ENCODE measurements around the gene REEP5. TPM values are rescaled to one million over a fixed set of nuclear protein-coding genes. Genes with fewer than 3 reads are reported as not detected.

Gene REEP5
- total RNA-seq, 1 donor from 2014 or later, result 25.8 TPM

DNA sequence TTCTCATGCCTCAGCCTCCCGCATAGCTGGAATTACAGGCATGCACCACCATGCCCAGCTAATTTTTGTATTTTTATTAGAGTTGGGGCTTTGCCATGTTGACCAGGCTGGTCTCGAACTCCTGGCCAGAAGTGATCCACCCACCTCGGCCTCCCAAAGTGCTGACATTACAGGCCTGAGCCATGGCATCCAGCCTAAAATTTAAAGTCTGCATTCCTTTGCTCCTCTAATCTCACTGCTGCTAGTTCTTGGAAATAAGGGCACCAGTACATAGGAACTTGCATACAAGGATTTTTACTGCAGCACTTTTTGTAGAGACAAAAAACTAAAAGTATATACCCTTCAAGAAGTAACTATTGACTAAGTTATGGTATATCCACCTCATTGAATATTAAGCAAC lies 34.6 kb upstream of the REEP5 start:
- peaks cover 13% of the 10 kb centered on the region for H3K4me1 Mint-ChIP-seq
- H3K9me3 Mint-ChIP-seq, result peaks cover 2% of the 10 kb centered on the region
- H3K27ac Mint-ChIP-seq (ENCODE audit: unreplicated experiment), result no peak overlapping the region
- H3K27me3 Mint-ChIP-seq (ENCODE audit: low read depth), result no peaks in the 10 kb centered on the region
- no peak for DNase-seq (ENCODE audit: low read depth, low spot score)
- H3K36me3 Mint-ChIP-seq (ENCODE audit: low read depth), result no peaks in the 10 kb centered on the region
- TF ChIP-seq CTCF (conservative IDR thresholded peaks at IDR 0.05), result no peak
- no peak overlapping the region for H3K4me3 Mint-ChIP-seq

DNA sequence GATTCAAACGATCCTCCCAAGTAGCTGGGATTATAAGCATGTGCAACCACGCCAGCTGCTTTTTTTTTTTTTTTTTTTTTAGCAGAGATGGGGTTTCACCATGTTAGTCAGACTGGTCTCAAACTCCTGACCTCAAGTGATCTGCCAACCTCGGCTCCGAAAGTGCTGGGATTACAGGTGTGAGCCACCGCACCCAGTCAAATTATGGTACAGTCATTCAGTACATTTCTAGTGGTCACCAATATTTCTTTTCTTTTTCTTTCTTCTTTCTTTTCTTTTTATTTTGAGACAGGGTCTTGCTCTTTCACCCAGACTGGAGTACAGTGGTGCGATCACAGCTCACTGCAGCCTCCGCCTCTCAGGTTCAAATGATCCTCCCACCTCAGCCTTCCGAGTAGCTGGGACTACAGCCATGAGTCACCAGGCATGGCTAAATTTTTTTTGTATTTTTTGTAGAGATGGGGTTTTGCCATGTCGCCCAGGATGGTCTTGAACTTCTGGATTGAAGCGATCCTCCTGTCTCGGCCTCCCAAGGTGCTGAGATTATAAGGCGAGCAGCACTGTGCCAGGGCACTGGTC lies 29.2 kb upstream of the REEP5 start:
- Mint-ChIP-seq H3K36me3 (ENCODE audit: low read depth) (no peaks in the 10 kb centered on the region), H3K27ac (ENCODE audit: unreplicated experiment) (no peak overlapping the region), H3K27me3 (ENCODE audit: low read depth) (no peaks in the 10 kb centered on the region)

DNA sequence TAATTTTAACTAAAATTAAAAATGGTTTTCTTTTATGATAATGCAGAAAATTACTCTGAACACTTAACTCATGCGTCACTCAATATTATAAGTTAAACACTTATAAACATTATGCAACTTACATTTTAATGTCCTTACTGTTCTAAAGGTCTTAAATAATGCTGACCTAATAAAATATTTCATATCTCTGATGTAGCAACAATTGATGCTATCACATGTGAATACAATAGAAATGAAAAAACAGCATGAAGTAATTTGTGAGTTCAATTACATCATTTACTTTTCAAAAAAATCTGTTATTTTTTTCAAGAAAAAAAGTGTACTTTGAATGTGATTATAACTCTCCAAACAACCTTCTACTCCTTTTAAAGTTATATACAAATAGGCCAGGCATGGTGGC lies 26.4 kb upstream of the REEP5 start:
- no peaks in the 10 kb centered on the region for H3K4me1 Mint-ChIP-seq
- DNase-seq (ENCODE audit: low read depth, low spot score), result no peak
- no peak overlapping the region for H3K4me3 Mint-ChIP-seq
- H3K27me3 Mint-ChIP-seq (ENCODE audit: low read depth), result peaks cover 2% of the 10 kb centered on the region
- TF ChIP-seq CTCF (conservative IDR thresholded peaks at IDR 0.05), result no peak
- H3K9me3 Mint-ChIP-seq, result peaks cover 4% of the 10 kb centered on the region
- no peaks in the 10 kb centered on the region for H3K36me3 Mint-ChIP-seq (ENCODE audit: low read depth)
- H3K27ac Mint-ChIP-seq (ENCODE audit: unreplicated experiment), result no peak overlapping the region

More for the DNA sequence above, 29.2 kb upstream of the REEP5 start:
- H3K9me3 Mint-ChIP-seq, result peaks cover 5% of the 10 kb centered on the region
- no peak for DNase-seq (ENCODE audit: low read depth, low spot score)
- no peak overlapping the region for H3K4me3 Mint-ChIP-seq
- H3K4me1 Mint-ChIP-seq, result no peaks in the 10 kb centered on the region
- TF ChIP-seq CTCF (conservative IDR thresholded peaks at IDR 0.05), result no peak

- Mint-ChIP-seq H3K4me1 (no peaks in the 10 kb centered on the region), H3K4me3 (no peak overlapping the region), H3K27ac (ENCODE audit: unreplicated experiment) (no peak overlapping the region), H3K9me3 (no peaks in the 10 kb centered on the region), H3K36me3 (ENCODE audit: low read depth) (no peaks in the 10 kb centered on the region), H3K27me3 (ENCODE audit: low read depth) (no peaks in the 10 kb centered on the region)
- no peak for DNase-seq (ENCODE audit: low read depth, low spot score)
- TF ChIP-seq CTCF (conservative IDR thresholded peaks at IDR 0.05), result no peak
Observed at GRCh38 chr5:112940670-112941069, 18.6 kb upstream of the REEP5 start.

DNA sequence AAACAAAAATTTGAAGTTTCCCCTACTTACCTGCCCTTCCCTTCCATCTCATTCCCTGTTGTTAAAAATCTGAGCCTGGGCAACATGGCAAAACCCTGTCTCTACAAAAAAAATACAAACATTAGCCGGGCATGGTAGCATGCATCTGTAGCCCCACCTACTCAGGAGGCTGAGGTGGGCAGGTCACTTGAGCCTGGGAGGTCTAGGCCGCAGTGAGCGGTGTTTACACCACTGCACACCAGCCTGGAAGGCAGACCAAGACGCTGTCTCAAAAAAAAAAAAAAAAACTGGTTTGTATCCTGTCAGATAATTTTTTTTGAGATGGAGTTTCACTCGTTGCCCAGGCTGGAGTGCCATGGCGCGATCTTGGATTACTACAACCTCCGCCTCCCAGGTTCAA lies 16.3 kb upstream of the REEP5 start:
- no peak for DNase-seq (ENCODE audit: low read depth, low spot score)
- H3K4me1 Mint-ChIP-seq, result no peaks in the 10 kb centered on the region
- TF ChIP-seq CTCF (conservative IDR thresholded peaks at IDR 0.05), result no peak
- H3K9me3 Mint-ChIP-seq, result no peaks in the 10 kb centered on the region
- H3K27me3 Mint-ChIP-seq (ENCODE audit: low read depth), result no peaks in the 10 kb centered on the region
- H3K27ac Mint-ChIP-seq (ENCODE audit: unreplicated experiment), result no peak overlapping the region
- H3K36me3 Mint-ChIP-seq (ENCODE audit: low read depth), result no peaks in the 10 kb centered on the region
- no peak overlapping the region for H3K4me3 Mint-ChIP-seq

All from neural crest cell (in vitro differentiated cells).